Breast epithelium (tissue), 4 donors: ENCODE measurements around the gene UST. TPM values are rescaled to one million over a fixed set of nuclear protein-coding genes. Genes with fewer than 3 reads are reported as not detected.

ENCODE experiments used
- DNase-seq, 2 donors: peaks; one replicate each; pipeline ENCODE4 v3.0.0-alpha.2; 2019; ENCODE audit warnings: low spot score in 2 of 2
- H3K27ac ChIP-seq, 2 donors: fragments of 200-600 bp; sonication (generic) in 1 of 2; one replicate each; pipeline ENCODE4 v1.5.1; 2016 to 2019; ENCODE audit warnings: mild to moderate bottlenecking in 1 of 2
- H3K27me3 ChIP-seq, 2 donors: fragments of 200-600 bp; sonication (generic) in 1 of 2; one replicate each; pipeline versions ENCODE4 v1.5.1 to v1.6.0; 2017 to 2019; ENCODE audit warnings: control low read depth in 1 of 2, mild to moderate bottlenecking in 1 of 2
- H3K36me3 ChIP-seq: fragments of 200-600 bp; one replicate; pipeline ENCODE4 v1.5.1; 2019
- H3K4me1 ChIP-seq, 2 donors: fragments of 200-600 bp; sonication (generic); one replicate each; pipeline ENCODE4 v1.5.1; 2016 to 2019; ENCODE audit warnings: control low read depth in 1 of 2
- H3K4me3 ChIP-seq, 3 donors: fragments of 200-600 bp; sonication (generic); 1 replicate in 2 of 3; 2 replicates in 1 of 3; pipeline ENCODE4 v1.5.1; 2016 to 2019; ENCODE audit warnings: mild to moderate bottlenecking in 3 of 3, moderate library complexity in 2 of 3
- H3K9me3 ChIP-seq, 2 donors: fragments of 200-600 bp; sonication (generic) in 1 of 2; one replicate each; pipeline ENCODE4 v1.5.1; 2016 to 2019; ENCODE audit warnings: control low read depth in 1 of 2
- POLR2A ChIP-seq: fragments of 450-650 bp; IDR thresholded peaks from one replicate; pipeline ENCODE4 v1.6.1; 2016; ENCODE audit warnings: antibody characterized with exemption, mild to moderate bottlenecking, moderate library complexity
- POLR2AphosphoS5 ChIP-seq, 3 donors: sonication (generic); formaldehyde crosslinking; IDR thresholded peaks; one replicate each; pipeline ENCODE4 v1.6.1; 2017; ENCODE audit warnings: antibody characterized with exemption in 3 of 3
- intact Hi-C: fragments of 100-400 bp; cut with DNase I; formaldehyde crosslinking; loops from one replicate; pipeline ENCODE4 v1.15.1; 2023; ENCODE audit warnings: low total_unique reads
- total RNA-seq, 3 donors: library from RNA; depleted of rRNA; stranded (reverse); fragments of >200 nt; gene quantifications; one replicate each; pipeline ENCODE4 v1.1.0, GENCODE V29; 2016
- TF ChIP-seq, protein P1 (sequence below), 3 donors: fragments of 450-650 bp; IDR thresholded peaks; one replicate each; pipeline ENCODE4 v1.5.1; 2016 to 2017; ENCODE audit warnings: antibody characterized with exemption in 3 of 3, mild to moderate bottlenecking in 3 of 3, moderate library complexity in 3 of 3

The UST gene
- total RNA-seq, 3 donors from 2014 or later: 10.5 to 28.8 (median 13.2) TPM

DNA sequence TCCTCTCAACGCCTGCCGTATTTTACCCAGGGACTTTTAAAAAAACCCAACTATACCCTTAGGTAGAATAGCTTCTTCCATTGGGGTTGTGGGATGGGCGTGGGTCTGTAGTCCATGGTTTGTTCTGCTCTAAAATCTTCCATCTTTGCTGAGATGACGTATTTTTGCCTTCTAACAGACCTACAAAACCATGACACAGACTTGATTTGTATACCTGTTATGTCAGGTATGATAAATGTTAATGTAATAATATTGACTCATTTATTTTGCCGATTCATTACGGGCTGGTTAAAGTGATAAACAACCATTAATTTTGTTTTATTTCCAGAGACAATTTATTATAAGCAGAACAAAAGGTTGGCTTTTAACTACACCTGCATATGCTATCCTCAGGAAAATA, 48.7 kb downstream of the UST start:
- Histone ChIP-seq H3K9me3 (peaks cover 0 to 6% of the 10 kb centered on the region in 2 donors), H3K4me1 (no peaks in the 10 kb centered on the region), H3K27me3 (no peaks in the 10 kb centered on the region), H3K27ac (no peak overlapping the region), H3K4me3 (no peak overlapping the region), H3K36me3 (no peaks in the 10 kb centered on the region)
- no peak for DNase-seq
- TF ChIP-seq, protein P1, sequence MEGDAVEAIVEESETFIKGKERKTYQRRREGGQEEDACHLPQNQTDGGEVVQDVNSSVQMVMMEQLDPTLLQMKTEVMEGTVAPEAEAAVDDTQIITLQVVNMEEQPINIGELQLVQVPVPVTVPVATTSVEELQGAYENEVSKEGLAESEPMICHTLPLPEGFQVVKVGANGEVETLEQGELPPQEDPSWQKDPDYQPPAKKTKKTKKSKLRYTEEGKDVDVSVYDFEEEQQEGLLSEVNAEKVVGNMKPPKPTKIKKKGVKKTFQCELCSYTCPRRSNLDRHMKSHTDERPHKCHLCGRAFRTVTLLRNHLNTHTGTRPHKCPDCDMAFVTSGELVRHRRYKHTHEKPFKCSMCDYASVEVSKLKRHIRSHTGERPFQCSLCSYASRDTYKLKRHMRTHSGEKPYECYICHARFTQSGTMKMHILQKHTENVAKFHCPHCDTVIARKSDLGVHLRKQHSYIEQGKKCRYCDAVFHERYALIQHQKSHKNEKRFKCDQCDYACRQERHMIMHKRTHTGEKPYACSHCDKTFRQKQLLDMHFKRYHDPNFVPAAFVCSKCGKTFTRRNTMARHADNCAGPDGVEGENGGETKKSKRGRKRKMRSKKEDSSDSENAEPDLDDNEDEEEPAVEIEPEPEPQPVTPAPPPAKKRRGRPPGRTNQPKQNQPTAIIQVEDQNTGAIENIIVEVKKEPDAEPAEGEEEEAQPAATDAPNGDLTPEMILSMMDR (IDR thresholded peaks at IDR 0.05): no peak
- TF ChIP-seq POLR2A (no peak), POLR2AphosphoS5 (IDR thresholded peaks at IDR 0.05) (no peak)
- intact Hi-C loops: no loop called here

DNA sequence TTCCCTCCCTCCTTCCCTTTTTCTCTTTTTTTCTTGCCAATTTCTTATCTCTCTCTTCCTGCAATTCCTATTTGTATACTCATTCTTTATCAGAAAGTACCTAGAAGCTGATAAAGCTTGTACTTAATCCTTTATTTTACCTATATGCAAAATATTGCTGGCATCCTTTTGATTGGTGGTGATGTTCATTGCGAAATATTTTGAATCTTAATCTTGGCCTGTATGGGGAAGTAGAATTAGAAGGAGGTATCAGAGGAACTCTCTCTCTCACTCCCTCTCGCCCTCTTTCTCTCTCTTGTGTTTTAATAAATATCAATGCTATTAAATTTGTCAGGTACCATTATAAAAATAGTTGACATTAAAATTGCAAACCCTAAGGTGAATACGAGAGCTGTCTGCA, 52.8 kb downstream of the UST start:
- no peak for DNase-seq
- H3K4me3 ChIP-seq: no peak overlapping the region
- H3K36me3 ChIP-seq: no peaks in the 10 kb centered on the region
- H3K27me3 ChIP-seq: no peaks in the 10 kb centered on the region
- TF ChIP-seq, protein P1 (IDR thresholded peaks at IDR 0.05): no peak
- TF ChIP-seq POLR2A (no peak), POLR2AphosphoS5 (IDR thresholded peaks at IDR 0.05) (no peak)
- no peaks in the 10 kb centered on the region for H3K9me3 ChIP-seq
- H3K27ac ChIP-seq: no peak overlapping the region
- H3K4me1 ChIP-seq: no peaks in the 10 kb centered on the region
- intact Hi-C loops: no loop called here

DNA sequence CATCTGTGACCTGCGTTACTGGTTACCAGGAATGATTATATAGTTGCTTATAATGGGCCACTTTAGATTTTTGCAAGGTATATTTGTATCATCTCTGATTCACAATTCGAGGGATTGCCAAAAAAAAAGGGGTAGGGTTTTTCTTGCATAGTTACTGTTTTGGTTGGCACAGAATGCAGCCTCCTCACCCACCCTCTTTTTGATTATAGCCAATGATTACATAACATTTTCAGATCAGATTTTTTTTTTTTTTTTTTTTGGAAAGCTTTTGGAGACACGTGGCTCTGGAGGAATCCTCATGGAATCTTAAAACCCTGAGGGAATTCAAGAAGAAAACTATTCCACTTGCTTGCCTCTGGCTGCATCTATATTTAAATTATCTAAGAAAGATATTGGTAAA, 53.7 kb downstream of the UST start:
- no peaks in the 10 kb centered on the region for H3K4me1 ChIP-seq
- TF ChIP-seq POLR2A (no peak), POLR2AphosphoS5 (IDR thresholded peaks at IDR 0.05) (no peak)
- TF ChIP-seq, protein P1 (IDR thresholded peaks at IDR 0.05): no peak
- H3K27ac ChIP-seq: no peak overlapping the region
- no peaks in the 10 kb centered on the region for H3K36me3 ChIP-seq
- intact Hi-C loops: no loop called here
- DNase-seq: no peak
- no peaks in the 10 kb centered on the region for H3K27me3 ChIP-seq
- no peak overlapping the region for H3K4me3 ChIP-seq
- no peaks in the 10 kb centered on the region for H3K9me3 ChIP-seq

DNA sequence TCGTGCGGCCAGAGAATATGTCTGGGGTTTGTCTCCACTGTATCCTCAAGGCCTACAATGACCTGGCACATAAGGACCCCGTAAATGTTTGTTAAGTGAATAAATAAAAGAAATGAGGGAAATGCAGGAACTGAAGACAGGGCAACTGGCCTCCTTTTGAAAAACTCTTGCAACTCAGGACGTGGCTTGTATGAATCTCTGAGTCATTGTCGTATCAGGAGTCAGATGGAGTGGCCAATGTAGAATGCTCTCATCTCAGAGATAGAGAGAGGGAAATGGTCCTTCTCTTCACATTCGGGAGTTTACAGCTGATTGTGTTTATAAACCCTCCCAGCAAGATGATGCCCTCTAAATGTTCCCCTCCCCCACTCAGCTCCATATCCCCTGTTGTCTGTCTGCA, 57.1 kb downstream of the UST start:
- no peaks in the 10 kb centered on the region for H3K36me3 ChIP-seq
- no peaks in the 10 kb centered on the region for H3K4me1 ChIP-seq
- H3K4me3 ChIP-seq: no peak overlapping the region
- H3K9me3 ChIP-seq: no peaks in the 10 kb centered on the region
- TF ChIP-seq, protein P1 (IDR thresholded peaks at IDR 0.05): no peak
- TF ChIP-seq POLR2A (no peak), POLR2AphosphoS5 (IDR thresholded peaks at IDR 0.05) (no peak)
- no peak overlapping the region for H3K27ac ChIP-seq
- intact Hi-C loops: no loop called here
- no peak for DNase-seq
- no peaks in the 10 kb centered on the region for H3K27me3 ChIP-seq

DNA sequence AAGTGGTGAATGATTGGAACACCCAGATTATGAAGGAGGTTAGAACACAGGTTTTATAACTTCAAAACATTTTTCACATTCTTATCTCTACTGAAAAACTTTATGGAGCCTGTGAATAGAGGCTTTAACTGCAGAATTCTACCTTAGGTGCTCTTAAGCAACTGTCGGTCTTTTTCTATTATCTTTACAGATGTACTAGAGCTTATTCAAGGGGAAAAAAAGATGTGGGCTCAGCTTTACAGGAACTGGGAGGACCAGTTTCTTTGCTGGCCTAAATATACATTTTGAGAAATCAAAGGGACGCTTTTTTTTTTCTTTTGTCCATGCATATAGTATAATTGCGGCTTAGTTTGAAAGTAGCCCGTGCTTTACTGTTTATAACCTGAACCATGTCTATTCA, 58.9 kb downstream of the UST start:
- Histone ChIP-seq H3K27ac (no peak overlapping the region), H3K9me3 (no peaks in the 10 kb centered on the region), H3K4me3 (no peak overlapping the region), H3K27me3 (no peaks in the 10 kb centered on the region), H3K4me1 (no peaks in the 10 kb centered on the region), H3K36me3 (no peaks in the 10 kb centered on the region)
- DNase-seq: no peak
- no peak for TF ChIP-seq POLR2AphosphoS5 (IDR thresholded peaks at IDR 0.05)
- TF ChIP-seq, protein P1 (IDR thresholded peaks at IDR 0.05): no peak
- TF ChIP-seq POLR2A: no peak
- intact Hi-C loops: no loop called here
